ENCODE data around the gene C11orf98.
A peak's percentile ranks its signal among the peaks of the same experiment; 100 is the strongest.
"Not testable (repeated sequence)": the region's sequence is repeated elsewhere in the genome, so short reads cannot be mapped to it uniquely, and the experiment has no call there.

Gene C11orf98

DNA sequence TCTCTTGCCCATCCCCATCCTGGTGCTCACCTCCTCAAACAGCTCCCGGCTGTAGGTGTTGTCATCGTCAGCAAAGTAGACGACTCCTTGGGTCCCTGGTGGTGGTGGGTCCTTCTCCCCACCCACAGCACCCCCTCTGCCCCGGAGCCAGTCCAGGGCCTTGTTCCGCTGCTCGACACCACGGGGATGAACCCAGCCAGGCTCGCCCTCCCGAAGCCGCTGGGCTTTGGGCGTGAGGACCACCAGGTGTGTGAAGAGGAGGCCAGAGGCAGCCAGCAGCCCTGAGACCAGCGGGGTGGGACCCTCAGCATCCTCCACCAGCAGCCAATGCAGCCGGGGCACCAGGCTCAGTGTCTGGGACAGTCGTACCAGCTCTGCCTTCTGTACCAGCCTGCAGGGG is 48.1 kb downstream of the C11orf98 start:
- H3K27me3 Mint-ChIP-seq (ENCODE audit: low read depth); H3K27ac Mint-ChIP-seq; H3K9me3 Mint-ChIP-seq; H3K4me3 Mint-ChIP-seq: not testable (repeated sequence)
- H3K4me1 Mint-ChIP-seq (ENCODE audit: low read depth), result peaks cover 28% of the 10 kb centered on the region
- H3K36me3 Mint-ChIP-seq (ENCODE audit: low read depth), result peaks cover 24% of the 10 kb centered on the region

DNA sequence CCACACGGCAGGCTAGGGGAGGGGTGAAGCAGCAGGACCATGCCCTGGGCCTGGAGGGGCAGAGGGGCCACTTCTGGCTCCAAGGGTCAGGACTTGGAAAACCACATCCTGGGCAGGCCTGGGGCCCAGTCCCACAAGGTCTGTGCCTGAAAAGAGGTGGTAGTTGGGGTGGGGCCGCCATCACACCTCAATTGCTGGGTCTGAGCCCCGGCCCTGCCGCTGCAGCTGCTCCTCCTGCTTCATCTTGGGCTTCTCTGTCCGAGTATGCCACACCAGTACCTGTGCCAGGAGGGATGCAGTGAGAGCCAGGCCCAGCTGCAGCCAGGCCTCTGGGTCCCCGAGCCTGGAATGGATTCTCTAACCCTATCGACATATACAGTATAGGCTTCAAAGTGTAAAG is 49.5 kb downstream of the C11orf98 start:
- H3K27me3 Mint-ChIP-seq (ENCODE audit: low read depth), result no peaks in the 10 kb centered on the region
- peaks cover 16% of the 10 kb centered on the region for H3K36me3 Mint-ChIP-seq (ENCODE audit: low read depth)
- H3K4me3 Mint-ChIP-seq, result no peak overlapping the region
- peaks cover 24% of the 10 kb centered on the region for H3K4me1 Mint-ChIP-seq (ENCODE audit: low read depth)
- H3K27ac Mint-ChIP-seq, result no peak overlapping the region
- H3K9me3 Mint-ChIP-seq, result no peaks in the 10 kb centered on the region

DNA sequence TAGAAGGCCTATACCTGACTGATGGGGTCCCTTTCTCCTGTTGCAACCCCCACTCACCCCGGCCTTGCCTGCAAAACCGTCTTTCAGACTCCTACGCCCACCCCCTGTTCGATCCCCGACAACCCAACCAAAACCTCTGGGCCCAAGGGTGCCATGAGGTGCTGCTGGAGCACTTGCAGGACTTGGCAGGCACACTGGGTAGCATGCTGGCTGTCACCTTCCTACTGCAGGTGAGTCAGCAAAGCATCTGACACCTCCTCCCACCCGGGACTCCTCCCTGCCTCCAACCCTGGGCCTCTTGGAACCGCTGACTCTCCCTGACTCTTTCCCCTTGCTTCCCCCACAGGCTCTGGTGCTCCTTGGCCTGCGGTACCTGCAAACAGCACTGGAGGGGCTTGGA is 50.7 kb downstream of the C11orf98 start:
- H3K27me3 Mint-ChIP-seq (ENCODE audit: low read depth), result no peaks in the 10 kb centered on the region
- H3K4me1 Mint-ChIP-seq (ENCODE audit: low read depth), result peaks cover 27% of the 10 kb centered on the region
- no peaks in the 10 kb centered on the region for H3K9me3 Mint-ChIP-seq
- peak overlapping the region; percentile 77 for H3K27ac Mint-ChIP-seq
- peak overlapping the region; percentile 10 for H3K4me3 Mint-ChIP-seq
- H3K36me3 Mint-ChIP-seq (ENCODE audit: low read depth), result peaks cover 21% of the 10 kb centered on the region

DNA sequence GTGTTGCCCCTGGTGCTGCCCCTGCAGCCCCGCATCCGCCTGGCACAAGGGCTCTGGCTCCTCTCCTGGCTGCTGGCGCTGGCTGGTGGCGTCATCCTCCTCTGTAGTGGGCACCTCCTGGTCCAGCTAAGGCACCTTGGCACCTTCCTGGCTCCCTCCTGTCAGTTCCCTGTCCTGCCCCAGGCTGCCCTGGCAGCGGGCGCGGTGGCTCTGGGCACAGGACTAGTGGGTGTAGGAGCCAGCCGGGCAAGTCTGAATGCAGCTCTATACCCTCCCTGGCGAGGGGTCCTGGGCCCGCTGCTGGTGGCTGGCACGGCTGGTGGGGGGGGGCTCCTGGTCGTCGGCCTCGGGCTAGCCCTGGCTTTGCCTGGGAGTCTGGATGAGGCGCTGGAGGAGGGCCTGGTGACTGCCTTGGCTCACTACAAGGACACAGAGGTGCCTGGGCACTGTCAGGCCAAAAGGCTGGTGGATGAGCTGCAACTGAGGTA is 51.7 kb downstream of the C11orf98 start:
- Mint-ChIP-seq H3K27me3 (ENCODE audit: low read depth) (no peaks in the 10 kb centered on the region), H3K36me3 (ENCODE audit: low read depth) (peaks cover 20% of the 10 kb centered on the region), H3K4me3 (peak overlapping the region; percentile 54), H3K27ac (peak overlapping the region; percentile 75), H3K9me3 (no peaks in the 10 kb centered on the region), H3K4me1 (ENCODE audit: low read depth) (peaks cover 32% of the 10 kb centered on the region)
